AG09319 (cell line): Measurements from ENCODE around the gene NRG2.

ENCODE experiments used
- DNase-seq: peaks from one replicate; pipeline ENCODE4 v3.0.0-alpha.2; 2010; ENCODE audit warnings: low read depth; ENCODE audit errors: extremely low read depth
- CTCF ChIP-seq: IDR thresholded peaks from 2 replicates; pipeline ENCODE4 v1.5.1; 2011; ENCODE audit warnings: low read depth, mild to moderate bottlenecking, inconsistent platforms, low read length, moderate library complexity

The NRG2 gene

GRCh38 chr5:139825690-139826089 is 217.4 kb downstream of the NRG2 start:
- DNase-seq: no peak
- no peak for TF ChIP-seq CTCF

GRCh38 chr5:139823757-139824355 is 219.2 kb downstream of the NRG2 start:
- no peak for TF ChIP-seq CTCF
- DNase-seq: no peak

- DNase-seq: no peak
- no peak for TF ChIP-seq CTCF
Observed at GRCh38 chr5:139822553-139823425, 220.3 kb downstream of the NRG2 start.

- TF ChIP-seq CTCF: no peak
- DNase-seq: no peak
Observed at GRCh38 chr5:139821806-139822552, 221.1 kb downstream of the NRG2 start.

GRCh38 chr5:139820606-139821005 is 222.5 kb downstream of the NRG2 start:
- no peak for TF ChIP-seq CTCF
- no peak for DNase-seq

- no peak for DNase-seq
- TF ChIP-seq CTCF: no peak
Observed at GRCh38 chr5:139820130-139820529, 223.0 kb downstream of the NRG2 start.

GRCh38 chr5:139817970-139818369 is 225.1 kb downstream of the NRG2 start:
- no peak for TF ChIP-seq CTCF
- DNase-seq: no peak
